Astrocyte of the spinal cord (primary cell): ENCODE data around the gene LRRC8D.

Experiments
- DNase-seq: peaks from one replicate; pipeline ENCODE4 v3.0.0; 2011; ENCODE audit warnings: low read depth, low spot score
- H3K4me3 ChIP-seq: 2 replicates; pipeline ENCODE4 v1.5.1; 2011; ENCODE audit warnings: low read depth, mild to moderate bottlenecking, low read length, moderate library complexity
- in situ Hi-C: cut with HindIII; loops from 2 replicates; pipeline ENCODE4 v1.10.0; 2017; ENCODE audit warnings: low sequenced_read_pairs
- TF ChIP-seq, protein P1 (sequence below): IDR thresholded peaks from 2 replicates; pipeline ENCODE4 v1.5.1; 2012; ENCODE audit warnings: low read depth, mild to moderate bottlenecking, low read length, inconsistent platforms

LRRC8D gene

DNA sequence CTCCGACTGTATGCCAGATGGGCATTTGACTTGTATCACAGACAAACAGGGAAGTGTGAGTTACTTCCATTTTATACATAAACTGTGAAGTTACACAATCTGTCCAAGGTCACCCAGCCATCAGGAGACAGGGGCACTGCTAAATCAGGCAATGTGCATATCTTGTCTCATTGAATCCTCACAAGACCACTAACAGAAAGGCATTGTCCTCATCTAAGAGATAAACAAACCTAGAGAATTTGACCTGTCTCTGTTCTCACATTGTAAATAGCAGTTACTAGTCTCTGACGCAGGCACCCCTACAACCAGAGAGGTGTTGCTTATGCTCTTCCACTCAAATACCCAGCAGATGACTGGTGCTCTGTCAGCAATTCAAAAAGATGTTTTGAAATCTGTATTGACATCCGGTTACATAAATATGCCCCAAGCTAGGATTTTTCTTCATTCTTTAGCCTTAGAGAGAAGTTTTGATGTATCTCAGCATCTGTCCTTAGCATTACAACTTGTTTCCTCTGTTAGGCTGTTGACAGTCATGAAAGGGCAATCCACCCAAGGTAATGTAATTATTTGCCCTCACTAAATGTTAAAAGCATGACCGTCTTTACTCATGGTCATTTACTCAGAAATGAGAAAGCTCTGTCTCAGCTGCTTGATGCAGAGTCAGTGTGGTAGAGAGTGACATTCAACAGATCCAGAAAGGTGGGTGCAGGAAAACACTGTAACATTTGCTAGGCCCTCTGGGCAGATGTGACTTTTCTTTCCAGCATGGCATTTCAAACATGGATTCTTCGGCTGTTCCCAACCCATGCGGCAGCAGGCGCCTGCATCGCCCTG is 122.2 kb downstream of the LRRC8D start:
- no peak for DNase-seq
- H3K4me3 ChIP-seq: no peak overlapping the region
- in situ Hi-C loops: no loop called here
- TF ChIP-seq, protein P1, sequence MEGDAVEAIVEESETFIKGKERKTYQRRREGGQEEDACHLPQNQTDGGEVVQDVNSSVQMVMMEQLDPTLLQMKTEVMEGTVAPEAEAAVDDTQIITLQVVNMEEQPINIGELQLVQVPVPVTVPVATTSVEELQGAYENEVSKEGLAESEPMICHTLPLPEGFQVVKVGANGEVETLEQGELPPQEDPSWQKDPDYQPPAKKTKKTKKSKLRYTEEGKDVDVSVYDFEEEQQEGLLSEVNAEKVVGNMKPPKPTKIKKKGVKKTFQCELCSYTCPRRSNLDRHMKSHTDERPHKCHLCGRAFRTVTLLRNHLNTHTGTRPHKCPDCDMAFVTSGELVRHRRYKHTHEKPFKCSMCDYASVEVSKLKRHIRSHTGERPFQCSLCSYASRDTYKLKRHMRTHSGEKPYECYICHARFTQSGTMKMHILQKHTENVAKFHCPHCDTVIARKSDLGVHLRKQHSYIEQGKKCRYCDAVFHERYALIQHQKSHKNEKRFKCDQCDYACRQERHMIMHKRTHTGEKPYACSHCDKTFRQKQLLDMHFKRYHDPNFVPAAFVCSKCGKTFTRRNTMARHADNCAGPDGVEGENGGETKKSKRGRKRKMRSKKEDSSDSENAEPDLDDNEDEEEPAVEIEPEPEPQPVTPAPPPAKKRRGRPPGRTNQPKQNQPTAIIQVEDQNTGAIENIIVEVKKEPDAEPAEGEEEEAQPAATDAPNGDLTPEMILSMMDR: no peak

- TF ChIP-seq, protein P1: no peak
- DNase-seq: no peak
- H3K4me3 ChIP-seq: no peak overlapping the region
- in situ Hi-C loops: no loop called here
These were observed 123.3 kb downstream of the LRRC8D start for GRCh38 chr1:89943846-89944781.

- H3K4me3 ChIP-seq: no peak overlapping the region
- TF ChIP-seq, protein P1: no peak
- DNase-seq: peak; percentile 47
- in situ Hi-C loops: no loop called here
These were observed 125.1 kb downstream of the LRRC8D start for GRCh38 chr1:89945852-89946476.

DNA sequence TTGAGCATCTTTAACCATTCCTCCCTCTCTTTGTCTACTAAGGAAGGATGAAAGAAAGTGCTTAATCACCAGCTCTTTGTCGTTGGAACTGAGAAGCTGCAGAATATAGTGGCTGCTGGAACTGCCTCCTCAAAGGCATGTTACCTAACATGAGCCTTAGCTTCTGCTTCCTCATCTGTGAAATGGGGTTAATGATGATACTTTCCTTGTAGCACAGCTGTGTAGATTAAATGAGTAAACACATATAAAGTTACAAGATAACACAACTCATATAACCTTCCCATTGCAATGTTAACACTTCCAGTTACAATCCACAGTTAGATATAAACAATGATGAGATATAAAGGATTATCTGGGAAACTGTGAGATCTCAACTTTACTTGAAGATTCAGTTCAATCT is 125.7 kb downstream of the LRRC8D start:
- no peak overlapping the region for H3K4me3 ChIP-seq
- TF ChIP-seq, protein P1: no peak
- DNase-seq: no peak
- in situ Hi-C loops: no loop called here

- no peak for DNase-seq
- in situ Hi-C loops: no loop called here
- no peak overlapping the region for H3K4me3 ChIP-seq
- TF ChIP-seq, protein P1: no peak
These were observed 128.0 kb downstream of the LRRC8D start for GRCh38 chr1:89948722-89949345.
